Fibroblast of lung (primary cell): ENCODE measurements around the gene GAS7.

Source experiments
- EZH2 ChIP-seq: IDR thresholded peaks from 2 replicates; pipeline ENCODE4 v1.5.1; 2012; ENCODE audit warnings: low read length, control low read depth, mild to moderate bottlenecking; ENCODE audit errors: missing control alignments
- TF ChIP-seq, protein P1 (sequence below), 2 donors: IDR thresholded peaks in 1 of 2; conservative IDR thresholded peaks in 1 of 2; 1 replicate in 1 of 2; 2 replicates in 1 of 2; pipeline ENCODE4 v1.5.1; 2011 to 2012; ENCODE audit warnings: low read length in 2 of 2, control low read depth in 1 of 2, inconsistent platforms in 1 of 2, low read depth in 1 of 2, mild to moderate bottlenecking in 1 of 2

DNA sequence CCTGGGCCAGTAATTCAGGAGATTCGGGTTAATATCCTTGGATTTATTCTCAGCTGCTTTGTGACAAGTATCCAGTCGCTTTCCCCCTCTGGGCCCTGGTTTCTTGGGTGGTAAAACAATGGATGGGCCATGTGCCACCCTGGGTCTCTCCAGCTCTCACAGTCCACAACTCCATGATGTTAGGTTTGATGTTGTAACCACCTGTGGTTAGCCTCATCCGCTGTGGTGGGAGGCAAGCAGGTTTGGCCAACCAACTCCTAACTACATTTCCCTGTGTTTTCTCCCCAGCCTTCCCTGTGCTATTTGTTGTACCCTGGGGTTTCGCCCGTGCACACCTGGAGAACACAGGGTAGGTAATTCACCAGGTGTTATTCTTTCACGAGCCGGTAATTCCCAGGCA, 337.6 kb downstream of the GAS7 start:
- TF ChIP-seq, protein P1, sequence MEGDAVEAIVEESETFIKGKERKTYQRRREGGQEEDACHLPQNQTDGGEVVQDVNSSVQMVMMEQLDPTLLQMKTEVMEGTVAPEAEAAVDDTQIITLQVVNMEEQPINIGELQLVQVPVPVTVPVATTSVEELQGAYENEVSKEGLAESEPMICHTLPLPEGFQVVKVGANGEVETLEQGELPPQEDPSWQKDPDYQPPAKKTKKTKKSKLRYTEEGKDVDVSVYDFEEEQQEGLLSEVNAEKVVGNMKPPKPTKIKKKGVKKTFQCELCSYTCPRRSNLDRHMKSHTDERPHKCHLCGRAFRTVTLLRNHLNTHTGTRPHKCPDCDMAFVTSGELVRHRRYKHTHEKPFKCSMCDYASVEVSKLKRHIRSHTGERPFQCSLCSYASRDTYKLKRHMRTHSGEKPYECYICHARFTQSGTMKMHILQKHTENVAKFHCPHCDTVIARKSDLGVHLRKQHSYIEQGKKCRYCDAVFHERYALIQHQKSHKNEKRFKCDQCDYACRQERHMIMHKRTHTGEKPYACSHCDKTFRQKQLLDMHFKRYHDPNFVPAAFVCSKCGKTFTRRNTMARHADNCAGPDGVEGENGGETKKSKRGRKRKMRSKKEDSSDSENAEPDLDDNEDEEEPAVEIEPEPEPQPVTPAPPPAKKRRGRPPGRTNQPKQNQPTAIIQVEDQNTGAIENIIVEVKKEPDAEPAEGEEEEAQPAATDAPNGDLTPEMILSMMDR (conservative IDR thresholded peaks at IDR 0.05 in 1 of 2, IDR thresholded peaks at IDR 0.05 in 1 of 2; ENCODE audit: low read depth in 1 of 2, low read length in 2 of 2), result no peak
- TF ChIP-seq EZH2, result no peak
